ENCODE data around the gene VPS33B.

GRCh38 chr15:91068436-91068835 lies 46.0 kb upstream of the VPS33B start:
- TF ChIP-seq POLR2AphosphoS5 (IDR thresholded peaks at IDR 0.05; ENCODE audit: low read depth) (no peak), REST (IDR thresholded peaks at IDR 0.05; ENCODE audit: unreplicated experiment) (no peak), JUNB (IDR thresholded peaks at IDR 0.05; ENCODE audit: unreplicated experiment) (no peak), CREB1 (CRISPR knock-in tag; IDR thresholded peaks at IDR 0.05; ENCODE audit: low read depth) (no peak), STAT1 (IDR thresholded peaks at IDR 0.05; ENCODE audit: unreplicated experiment) (no peak), EZH2 (IDR thresholded peaks at IDR 0.05; ENCODE audit: low read depth, unreplicated experiment) (no peak), NANOG (IDR thresholded peaks at IDR 0.05; ENCODE audit: borderline replicate concordance) (no peak), EZH2phosphoT487 (IDR thresholded peaks at IDR 0.05; ENCODE audit: unreplicated experiment) (no peak), ZNF331 (CRISPR knock-in tag; IDR thresholded peaks at IDR 0.05; ENCODE audit: low read depth) (no peak), ZNF114 (CRISPR knock-in tag; IDR thresholded peaks at IDR 0.05) (no peak)
- TF ChIP-seq, protein P1, sequence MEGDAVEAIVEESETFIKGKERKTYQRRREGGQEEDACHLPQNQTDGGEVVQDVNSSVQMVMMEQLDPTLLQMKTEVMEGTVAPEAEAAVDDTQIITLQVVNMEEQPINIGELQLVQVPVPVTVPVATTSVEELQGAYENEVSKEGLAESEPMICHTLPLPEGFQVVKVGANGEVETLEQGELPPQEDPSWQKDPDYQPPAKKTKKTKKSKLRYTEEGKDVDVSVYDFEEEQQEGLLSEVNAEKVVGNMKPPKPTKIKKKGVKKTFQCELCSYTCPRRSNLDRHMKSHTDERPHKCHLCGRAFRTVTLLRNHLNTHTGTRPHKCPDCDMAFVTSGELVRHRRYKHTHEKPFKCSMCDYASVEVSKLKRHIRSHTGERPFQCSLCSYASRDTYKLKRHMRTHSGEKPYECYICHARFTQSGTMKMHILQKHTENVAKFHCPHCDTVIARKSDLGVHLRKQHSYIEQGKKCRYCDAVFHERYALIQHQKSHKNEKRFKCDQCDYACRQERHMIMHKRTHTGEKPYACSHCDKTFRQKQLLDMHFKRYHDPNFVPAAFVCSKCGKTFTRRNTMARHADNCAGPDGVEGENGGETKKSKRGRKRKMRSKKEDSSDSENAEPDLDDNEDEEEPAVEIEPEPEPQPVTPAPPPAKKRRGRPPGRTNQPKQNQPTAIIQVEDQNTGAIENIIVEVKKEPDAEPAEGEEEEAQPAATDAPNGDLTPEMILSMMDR (conservative IDR thresholded peaks at IDR 0.05; ENCODE audit: low read depth in 2 of 2), result no peak
- TF ChIP-seq, protein P2, sequence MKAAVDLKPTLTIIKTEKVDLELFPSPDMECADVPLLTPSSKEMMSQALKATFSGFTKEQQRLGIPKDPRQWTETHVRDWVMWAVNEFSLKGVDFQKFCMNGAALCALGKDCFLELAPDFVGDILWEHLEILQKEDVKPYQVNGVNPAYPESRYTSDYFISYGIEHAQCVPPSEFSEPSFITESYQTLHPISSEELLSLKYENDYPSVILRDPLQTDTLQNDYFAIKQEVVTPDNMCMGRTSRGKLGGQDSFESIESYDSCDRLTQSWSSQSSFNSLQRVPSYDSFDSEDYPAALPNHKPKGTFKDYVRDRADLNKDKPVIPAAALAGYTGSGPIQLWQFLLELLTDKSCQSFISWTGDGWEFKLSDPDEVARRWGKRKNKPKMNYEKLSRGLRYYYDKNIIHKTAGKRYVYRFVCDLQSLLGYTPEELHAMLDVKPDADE (IDR thresholded peaks at IDR 0.05), result no peak
- TF ChIP-seq, protein P3, sequence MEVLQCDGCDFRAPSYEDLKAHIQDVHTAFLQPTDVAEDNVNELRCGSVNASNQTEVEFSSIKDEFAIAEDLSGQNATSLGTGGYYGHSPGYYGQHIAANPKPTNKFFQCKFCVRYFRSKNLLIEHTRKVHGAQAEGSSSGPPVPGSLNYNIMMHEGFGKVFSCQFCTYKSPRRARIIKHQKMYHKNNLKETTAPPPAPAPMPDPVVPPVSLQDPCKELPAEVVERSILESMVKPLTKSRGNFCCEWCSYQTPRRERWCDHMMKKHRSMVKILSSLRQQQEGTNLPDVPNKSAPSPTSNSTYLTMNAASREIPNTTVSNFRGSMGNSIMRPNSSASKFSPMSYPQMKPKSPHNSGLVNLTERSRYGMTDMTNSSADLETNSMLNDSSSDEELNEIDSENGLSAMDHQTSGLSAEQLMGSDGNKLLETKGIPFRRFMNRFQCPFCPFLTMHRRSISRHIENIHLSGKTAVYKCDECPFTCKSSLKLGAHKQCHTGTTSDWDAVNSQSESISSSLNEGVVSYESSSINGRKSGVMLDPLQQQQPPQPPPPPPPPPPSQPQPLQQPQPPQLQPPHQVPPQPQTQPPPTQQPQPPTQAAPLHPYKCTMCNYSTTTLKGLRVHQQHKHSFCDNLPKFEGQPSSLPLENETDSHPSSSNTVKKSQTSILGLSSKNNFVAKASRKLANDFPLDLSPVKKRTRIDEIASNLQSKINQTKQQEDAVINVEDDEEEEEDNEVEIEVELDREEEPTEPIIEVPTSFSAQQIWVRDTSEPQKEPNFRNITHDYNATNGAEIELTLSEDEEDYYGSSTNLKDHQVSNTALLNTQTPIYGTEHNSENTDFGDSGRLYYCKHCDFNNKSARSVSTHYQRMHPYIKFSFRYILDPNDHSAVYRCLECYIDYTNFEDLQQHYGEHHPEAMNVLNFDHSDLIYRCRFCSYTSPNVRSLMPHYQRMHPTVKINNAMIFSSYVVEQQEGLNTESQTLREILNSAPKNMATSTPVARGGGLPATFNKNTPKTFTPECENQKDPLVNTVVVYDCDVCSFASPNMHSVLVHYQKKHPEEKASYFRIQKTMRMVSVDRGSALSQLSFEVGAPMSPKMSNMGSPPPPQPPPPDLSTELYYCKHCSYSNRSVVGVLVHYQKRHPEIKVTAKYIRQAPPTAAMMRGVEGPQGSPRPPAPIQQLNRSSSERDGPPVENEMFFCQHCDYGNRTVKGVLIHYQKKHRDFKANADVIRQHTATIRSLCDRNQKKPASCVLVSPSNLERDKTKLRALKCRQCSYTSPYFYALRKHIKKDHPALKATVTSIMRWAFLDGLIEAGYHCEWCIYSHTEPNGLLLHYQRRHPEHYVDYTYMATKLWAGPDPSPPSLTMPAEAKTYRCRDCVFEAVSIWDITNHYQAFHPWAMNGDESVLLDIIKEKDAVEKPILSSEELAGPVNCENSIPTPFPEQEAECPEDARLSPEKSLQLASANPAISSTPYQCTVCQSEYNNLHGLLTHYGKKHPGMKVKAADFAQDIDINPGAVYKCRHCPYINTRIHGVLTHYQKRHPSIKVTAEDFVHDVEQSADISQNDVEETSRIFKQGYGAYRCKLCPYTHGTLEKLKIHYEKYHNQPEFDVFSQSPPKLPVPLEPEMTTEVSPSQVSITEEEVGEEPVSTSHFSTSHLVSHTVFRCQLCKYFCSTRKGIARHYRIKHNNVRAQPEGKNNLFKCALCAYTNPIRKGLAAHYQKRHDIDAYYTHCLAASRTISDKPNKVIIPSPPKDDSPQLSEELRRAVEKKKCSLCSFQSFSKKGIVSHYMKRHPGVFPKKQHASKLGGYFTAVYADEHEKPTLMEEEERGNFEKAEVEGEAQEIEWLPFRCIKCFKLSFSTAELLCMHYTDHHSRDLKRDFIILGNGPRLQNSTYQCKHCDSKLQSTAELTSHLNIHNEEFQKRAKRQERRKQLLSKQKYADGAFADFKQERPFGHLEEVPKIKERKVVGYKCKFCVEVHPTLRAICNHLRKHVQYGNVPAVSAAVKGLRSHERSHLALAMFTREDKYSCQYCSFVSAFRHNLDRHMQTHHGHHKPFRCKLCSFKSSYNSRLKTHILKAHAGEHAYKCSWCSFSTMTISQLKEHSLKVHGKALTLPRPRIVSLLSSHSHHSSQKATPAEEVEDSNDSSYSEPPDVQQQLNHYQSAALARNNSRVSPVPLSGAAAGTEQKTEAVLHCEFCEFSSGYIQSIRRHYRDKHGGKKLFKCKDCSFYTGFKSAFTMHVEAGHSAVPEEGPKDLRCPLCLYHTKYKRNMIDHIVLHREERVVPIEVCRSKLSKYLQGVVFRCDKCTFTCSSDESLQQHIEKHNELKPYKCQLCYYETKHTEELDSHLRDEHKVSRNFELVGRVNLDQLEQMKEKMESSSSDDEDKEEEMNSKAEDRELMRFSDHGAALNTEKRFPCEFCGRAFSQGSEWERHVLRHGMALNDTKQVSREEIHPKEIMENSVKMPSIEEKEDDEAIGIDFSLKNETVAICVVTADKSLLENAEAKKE (CRISPR knock-in tag; IDR thresholded peaks at IDR 0.05), result no peak

All from GM23338 (cell line).